Epithelial cell of alveolus of lung (primary cell): ENCODE results near the gene ATG3. TPM values are rescaled to one million over a fixed set of nuclear protein-coding genes. Genes with fewer than 3 reads are reported as not detected.

Experiments used
- total RNA-seq: library from RNA; depleted of rRNA; stranded (reverse); fragments of >200 nt; gene quantifications from 2 replicates; pipeline ENCODE4 v1.2.1, GENCODE V29; 2015

Gene ATG3
- 26.4 and 47.7 TPM in 2 replicates for total RNA-seq

GRCh38 chr3:112561734-112562529 is at the start of gene ATG3, which contains the start of gene SLC35A5:
TSS of gene ATG3 (minus strand) at chr3:112561962. CDS start at chr3:112561528, 434 bp downstream.
TSS of gene SLC35A5 (plus strand) at chr3:112562045. CDS start at chr3:112563404, 1,359 bp downstream.

DNA sequence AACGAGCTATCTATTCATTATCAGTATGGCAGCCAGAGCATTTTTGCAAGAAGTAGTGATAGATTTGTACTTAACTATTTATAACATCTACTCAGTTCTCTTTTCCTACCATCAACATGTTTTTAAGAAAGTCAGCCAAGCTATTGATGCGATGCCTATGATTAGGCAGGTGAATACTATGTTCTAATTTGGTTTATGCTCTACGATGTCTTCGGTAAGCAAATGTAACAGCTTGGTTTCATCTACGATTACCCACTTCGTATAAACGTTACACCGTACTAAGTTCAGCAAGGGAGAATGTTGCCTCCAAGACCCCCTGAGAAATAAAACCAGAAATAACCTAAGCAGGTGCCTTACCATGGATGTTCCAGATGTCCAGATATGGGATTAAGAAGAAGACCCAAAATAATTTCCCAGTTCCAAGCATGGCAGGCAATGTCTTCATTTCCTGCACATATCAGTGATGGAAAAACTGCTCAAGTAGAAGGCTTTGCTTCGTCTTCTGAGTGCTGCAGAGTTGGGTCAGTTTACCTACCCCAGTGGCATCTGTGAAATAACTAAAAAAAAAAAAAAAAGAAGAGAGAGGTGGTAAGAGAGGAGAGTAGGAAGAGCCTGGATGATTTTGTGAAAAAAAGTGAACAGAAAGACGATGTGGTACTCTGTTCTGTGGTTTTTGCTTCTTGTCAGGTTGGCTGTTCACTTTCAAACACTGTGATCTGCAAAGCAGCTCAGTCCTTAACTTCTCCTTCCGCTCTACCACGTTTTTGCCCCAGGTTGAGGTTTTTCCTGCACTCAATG is 62.6 kb downstream of the ATG3 start, which contains the start of gene BTLA:
TSS of gene BTLA (minus strand) at position 559 of the 798 bp plus-strand sequence. CDS start at position 445, 114 bp downstream.

Other genes starting within 250 kb of the ATG3 start
- 2.2 and 7.4 TPM in 2 replicates for gene CD200, start 228.8 kb downstream of the ATG3 start, total RNA-seq
- gene BTLA, start 62.5 kb downstream of the ATG3 start, total RNA-seq = 0.26 TPM in 1 of 2 replicates, not detected in the other
- 31.5 and 32.8 TPM in 2 replicates for gene SLC35A5, start 83 bp upstream of the ATG3 start, total RNA-seq
- 48.7 and 52.5 TPM in 2 replicates for gene CCDC80, start 79.2 kb upstream of the ATG3 start, total RNA-seq